GM08714 (cell line): ENCODE results near the gene MACROD1.

ENCODE experiments used
- H3K4me3 ChIP-seq: fragments of 200-500 bp; sonication (Bioruptor generic); 2 replicates; pipeline ENCODE4 v1.5.1; 2014; ENCODE audit warnings: mild to moderate bottlenecking, low read length, inconsistent platforms
- ZNF274 ChIP-seq: IDR thresholded peaks from 2 replicates; pipeline ENCODE4 v1.6.1; 2012; ENCODE audit warnings: mild to moderate bottlenecking, low read depth, low read length

The MACROD1 gene

GRCh38 chr11:64028398-64029115, 137.4 kb downstream of the MACROD1 start:
- TF ChIP-seq ZNF274 = no peak
- H3K4me3 ChIP-seq = no peak overlapping the region

DNA sequence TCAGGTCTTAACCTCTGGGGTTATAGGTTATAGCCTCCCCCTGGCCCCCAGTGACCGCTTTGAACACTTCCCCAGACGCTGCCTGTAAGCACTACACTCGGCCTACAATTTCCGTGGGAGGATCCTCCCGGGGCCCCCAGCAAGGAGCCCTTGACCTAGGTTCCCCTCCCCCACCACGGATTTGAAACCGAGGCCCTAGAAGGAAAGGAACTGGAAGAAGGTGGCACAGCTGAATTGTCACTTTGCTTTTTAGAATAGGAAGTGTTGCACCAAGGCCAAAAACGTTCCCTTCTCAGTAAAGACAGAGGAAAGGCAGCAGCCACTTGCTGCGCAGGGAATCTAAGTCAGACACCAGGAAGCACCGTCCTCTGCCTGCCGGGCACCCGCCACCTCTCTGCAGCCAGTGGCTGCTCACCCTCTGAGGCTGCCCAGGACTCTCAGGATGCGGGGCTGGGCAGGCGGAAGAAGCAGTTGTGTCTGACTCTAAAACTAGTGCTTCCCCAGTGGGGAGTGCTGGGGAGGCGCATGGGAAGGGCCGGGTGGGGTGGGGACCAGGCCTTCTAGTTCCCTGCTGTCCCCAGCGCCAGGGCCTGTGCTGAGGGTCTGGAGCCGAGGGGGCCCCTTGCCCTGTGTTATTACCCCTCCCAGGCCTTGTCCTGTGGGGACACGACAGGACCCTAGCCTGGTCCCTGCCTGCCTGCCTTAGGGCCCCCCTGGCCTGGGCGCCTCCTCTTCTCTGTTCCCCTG, 138.1 kb downstream of the MACROD1 start:
- H3K4me3 ChIP-seq = no peak overlapping the region
- no peak for TF ChIP-seq ZNF274

GRCh38 chr11:64026575-64027205, 139.2 kb downstream of the MACROD1 start:
- TF ChIP-seq ZNF274 = no peak
- H3K4me3 ChIP-seq = no peak overlapping the region

- H3K4me3 ChIP-seq = no peak overlapping the region
- no peak for TF ChIP-seq ZNF274
Measured at GRCh38 chr11:64025205-64025604, 140.7 kb downstream of the MACROD1 start.

DNA sequence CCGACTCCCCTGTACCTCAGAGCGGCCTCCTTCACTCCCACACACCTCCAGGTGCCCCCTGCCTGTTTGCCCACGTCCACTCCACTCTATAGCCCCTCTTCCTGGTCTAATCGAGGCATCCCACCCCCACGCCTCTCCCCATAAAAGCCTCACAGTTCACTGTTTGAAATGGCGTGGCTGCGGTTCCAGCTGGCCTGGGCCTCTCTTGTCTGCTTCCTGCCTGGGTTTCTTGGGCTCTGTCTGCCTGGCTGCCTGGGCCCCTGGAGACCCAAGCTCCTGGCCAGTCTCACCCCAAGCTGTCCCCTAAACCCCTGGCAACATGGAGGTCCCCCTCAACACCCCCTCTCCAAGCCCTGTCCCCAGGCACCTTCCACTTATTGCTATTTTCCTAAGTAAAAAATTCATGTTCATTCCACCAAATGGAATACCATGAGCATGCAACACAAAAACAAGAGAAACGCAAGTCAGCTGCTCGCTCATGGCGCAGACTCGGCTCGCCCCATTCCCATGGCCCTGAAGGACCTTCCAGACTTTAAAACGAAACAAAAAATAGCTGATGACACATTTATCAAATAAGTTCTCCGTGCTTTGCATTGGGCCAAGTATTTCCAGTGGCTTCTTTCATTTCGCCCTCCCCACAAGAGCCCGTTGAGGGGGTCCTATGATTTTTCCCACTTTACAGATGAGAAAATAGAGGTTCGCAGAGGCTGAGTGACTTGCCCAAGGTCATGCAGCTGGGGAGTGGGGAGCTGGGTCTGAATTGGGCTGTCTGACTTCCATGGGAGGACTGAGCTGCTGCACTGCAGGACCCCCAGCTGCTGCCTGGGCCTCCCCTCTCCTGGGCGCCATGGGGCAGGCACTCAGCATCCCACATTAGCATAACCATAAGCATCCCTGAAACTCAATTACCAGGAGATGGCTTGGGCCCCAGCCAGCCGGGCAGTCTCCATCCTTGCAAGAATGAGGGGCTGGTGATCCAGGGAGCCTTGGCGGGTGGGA, 141.9 kb downstream of the MACROD1 start:
- TF ChIP-seq ZNF274 = no peak
- H3K4me3 ChIP-seq = no peak overlapping the region

DNA sequence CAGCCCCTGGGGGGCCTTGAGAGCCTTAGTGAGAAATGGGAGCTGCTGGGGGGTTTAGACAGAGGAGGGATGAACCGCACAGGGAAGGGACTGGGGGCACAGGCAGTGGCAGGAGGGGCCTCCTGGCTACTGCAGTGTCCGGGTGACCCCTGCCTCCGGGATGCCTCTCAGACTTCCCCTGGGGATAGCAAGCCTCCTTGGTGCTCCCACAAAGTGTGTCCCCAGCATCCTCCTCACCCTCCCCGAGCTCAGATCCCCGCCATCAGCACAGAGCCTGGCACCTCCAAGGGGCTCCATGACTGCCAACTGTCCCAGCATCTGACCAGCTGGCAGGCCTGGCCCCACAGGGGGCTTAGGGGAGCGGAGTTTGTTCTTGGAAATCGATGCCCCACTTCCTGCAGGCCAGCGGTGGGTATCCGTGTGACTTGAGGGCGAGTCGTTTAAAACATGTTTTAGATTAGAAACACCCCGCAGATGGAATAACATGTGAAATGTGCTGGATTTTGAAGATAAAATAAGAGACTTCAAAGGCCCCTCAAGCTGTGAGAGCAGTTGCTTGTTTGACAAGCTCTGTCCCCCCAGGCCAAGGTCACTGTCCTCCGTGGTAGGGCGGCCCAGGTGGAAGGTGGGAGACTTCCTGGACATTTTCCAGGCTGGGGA, 143.7 kb downstream of the MACROD1 start:
- no peak for TF ChIP-seq ZNF274
- no peak overlapping the region for H3K4me3 ChIP-seq

- TF ChIP-seq ZNF274 = no peak
- no peak overlapping the region for H3K4me3 ChIP-seq
Measured at GRCh38 chr11:64021757-64022093, 144.2 kb downstream of the MACROD1 start.

DNA sequence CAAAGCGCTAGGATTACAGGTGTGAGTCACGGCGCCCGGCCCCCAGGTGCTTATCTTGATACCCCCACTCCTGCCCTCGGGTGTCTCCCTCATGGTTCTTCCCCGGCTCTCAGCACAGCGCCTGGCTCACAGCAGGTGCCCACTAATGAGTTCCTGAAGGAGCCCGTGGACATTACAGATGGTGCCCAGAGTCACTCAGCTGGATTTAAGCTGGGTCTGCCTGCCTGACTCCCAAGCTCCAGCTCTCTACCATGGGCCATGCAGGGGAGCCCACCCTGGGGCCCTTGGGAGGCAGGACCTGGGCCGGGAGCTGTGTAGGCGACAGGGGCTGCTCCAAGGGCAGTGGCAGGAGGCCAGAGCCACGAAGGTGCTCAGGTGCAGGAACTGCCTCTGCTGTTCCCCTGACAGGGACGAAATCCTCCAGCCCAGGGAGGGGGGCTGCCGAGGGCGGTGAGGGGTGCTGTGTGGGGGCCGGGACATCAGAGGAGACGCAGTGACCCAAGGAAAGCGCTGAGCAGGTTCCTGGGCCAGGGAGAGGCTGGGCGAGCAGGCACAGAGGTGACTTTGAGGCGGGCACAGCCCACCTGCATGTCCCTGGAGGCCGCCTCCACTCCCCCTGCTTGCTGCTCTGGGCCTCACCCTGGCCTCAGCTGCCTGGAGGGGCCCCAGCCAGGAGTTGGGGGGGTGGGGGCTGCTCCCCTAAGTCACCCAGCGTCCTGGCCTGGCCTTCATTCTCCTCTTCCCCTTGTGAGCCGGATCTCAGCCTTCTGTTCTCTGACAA, 144.7 kb downstream of the MACROD1 start:
- H3K4me3 ChIP-seq = no peak overlapping the region
- no peak for TF ChIP-seq ZNF274

GRCh38 chr11:64019106-64020037, 146.5 kb downstream of the MACROD1 start:
- H3K4me3 ChIP-seq = no peak overlapping the region
- no peak for TF ChIP-seq ZNF274

- TF ChIP-seq ZNF274 = no peak
- no peak overlapping the region for H3K4me3 ChIP-seq
Measured at GRCh38 chr11:64018310-64018709, 147.6 kb downstream of the MACROD1 start.

DNA sequence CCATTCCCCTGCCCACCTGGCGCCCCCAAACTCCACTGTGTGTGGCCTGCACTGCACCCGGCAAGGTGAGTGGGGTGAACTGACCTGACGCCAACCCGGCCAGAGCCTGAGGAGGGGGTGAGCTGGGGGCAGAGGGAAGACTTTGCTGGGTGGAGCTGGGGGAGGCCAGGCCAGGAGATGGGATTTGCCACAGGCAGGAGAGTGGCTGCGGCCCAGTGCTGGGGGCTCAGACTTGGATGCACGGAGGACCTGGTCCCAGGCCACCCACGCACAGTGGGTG, 148.0 kb downstream of the MACROD1 start:
- TF ChIP-seq ZNF274 = no peak
- H3K4me3 ChIP-seq = no peak overlapping the region
